HepG2 (cell line): ENCODE measurements around the gene BOD1. TPM values are rescaled to one million over a fixed set of nuclear protein-coding genes. Genes with fewer than 3 reads are reported as not detected.

Experiments used
- HOXD1 ChIP-seq: sonication (generic); formaldehyde crosslinking; IDR thresholded peaks from 2 replicates; pipeline ENCODE4 v1.5.0; 2020; ENCODE audit warnings: missing genetic modification reagents
- KLF11 ChIP-seq: IDR thresholded peaks from 2 replicates; pipeline ENCODE4 v1.6.1; 2016; ENCODE audit warnings: missing compliant biosample characterization
- NKX3-1 ChIP-seq: sonication (generic); formaldehyde crosslinking; IDR thresholded peaks from 2 replicates; pipeline ENCODE4 v1.5.0; 2020; ENCODE audit warnings: missing genetic modification reagents
- PAX8 ChIP-seq: sonication (generic); formaldehyde crosslinking; IDR thresholded peaks from 2 replicates; pipeline ENCODE4 v1.8.0; 2022; ENCODE audit warnings: mild to moderate bottlenecking, missing genetic modification reagents, borderline replicate concordance
- RFX5 ChIP-seq: IDR thresholded peaks from 2 replicates; pipeline ENCODE4 v1.6.1; 2011; ENCODE audit warnings: low read depth, low read length, improper control_type of control experiment
- SP1 ChIP-seq, 2 experiments: fragments of 450-650 bp in 1 of 2; sonication (generic) in 1 of 2; formaldehyde crosslinking in 1 of 2; IDR thresholded peaks; 2 replicates each; pipeline versions ENCODE4 v1.4.0 to v1.6.1; 2016 to 2020; ENCODE audit warnings: missing genetic modification reagents in 1 of 2
- ZNF598 ChIP-seq: sonication (generic); formaldehyde crosslinking; IDR thresholded peaks from 2 replicates; pipeline ENCODE4 v1.5.1; 2020; ENCODE audit warnings: mild to moderate bottlenecking, missing genetic modification reagents, borderline replicate concordance
- ZSCAN12 ChIP-seq: sonication (generic); formaldehyde crosslinking; IDR thresholded peaks from 2 replicates; pipeline ENCODE4 v1.9.0; 2021; ENCODE audit warnings: mild to moderate bottlenecking, missing genetic modification reagents
- polyA plus RNA-seq, 8 experiments: library from polyadenylated mRNA; depleted of rRNA in 3 of 8; stranded (reverse) in 7 of 8; unstranded in 1 of 8; fragments of >200 nt; fragmentation: Illumina TruSeq in 4 of 8; extraction: Trizol in 4 of 8; gene quantifications; 2 replicates each; pipeline versions ENCODE4 v1.2.1 to v1.2.3, GENCODE V29; 2011 to 2016; ENCODE audit warnings: low read depth in 4 of 8, missing spikeins in 1 of 8, mixed read lengths in 1 of 8; ENCODE audit not compliant: insufficient read depth in 1 of 8
- total RNA-seq, 5 experiments: library from RNA; depleted of rRNA; stranded (reverse); fragments of >200 nt; fragmentation: Illumina TruSeq; extraction: Trizol; gene quantifications; 2 replicates each; pipeline ENCODE4 v1.2.3, GENCODE V29; 2016; ENCODE audit warnings: low read depth in 1 of 5
- TF ChIP-seq, protein P1 (sequence below): sonication (generic); formaldehyde crosslinking; IDR thresholded peaks from 2 replicates; pipeline ENCODE4 v1.5.0; 2020; ENCODE audit warnings: mild to moderate bottlenecking, missing genetic modification reagents
- TF ChIP-seq, protein P2 (sequence below): sonication (generic); formaldehyde crosslinking; IDR thresholded peaks from 2 replicates; pipeline ENCODE4 v1.4.0; 2020; ENCODE audit warnings: missing genetic modification reagents, borderline replicate concordance
- TF ChIP-seq, protein P3 (sequence below), 2 experiments: fragments of 450-650 bp in 1 of 2; sonication (generic) in 1 of 2; formaldehyde crosslinking in 1 of 2; IDR thresholded peaks; 2 replicates each; pipeline versions ENCODE4 v1.6.1 to v1.8.0; 2016 to 2022; ENCODE audit warnings: antibody characterized with exemption in 1 of 2, mild to moderate bottlenecking in 1 of 2, missing genetic modification reagents in 1 of 2
- TF ChIP-seq, protein P4 (sequence below): sonication (generic); formaldehyde crosslinking; IDR thresholded peaks from 2 replicates; pipeline ENCODE4 v1.8.0; 2022; ENCODE audit warnings: mild to moderate bottlenecking, missing genetic modification reagents, moderate library complexity
- TF ChIP-seq, protein P5 (sequence below): IDR thresholded peaks from 2 replicates; pipeline ENCODE4 v1.6.1; 2016; ENCODE audit warnings: low read depth, borderline replicate concordance

The BOD1 gene
- total and polyA plus RNA-seq, 2 of the 13 experiments (the other 11 are each of a cell fraction or from before 2014, with no cell fraction given) = 81.5 to 103 TPM

DNA sequence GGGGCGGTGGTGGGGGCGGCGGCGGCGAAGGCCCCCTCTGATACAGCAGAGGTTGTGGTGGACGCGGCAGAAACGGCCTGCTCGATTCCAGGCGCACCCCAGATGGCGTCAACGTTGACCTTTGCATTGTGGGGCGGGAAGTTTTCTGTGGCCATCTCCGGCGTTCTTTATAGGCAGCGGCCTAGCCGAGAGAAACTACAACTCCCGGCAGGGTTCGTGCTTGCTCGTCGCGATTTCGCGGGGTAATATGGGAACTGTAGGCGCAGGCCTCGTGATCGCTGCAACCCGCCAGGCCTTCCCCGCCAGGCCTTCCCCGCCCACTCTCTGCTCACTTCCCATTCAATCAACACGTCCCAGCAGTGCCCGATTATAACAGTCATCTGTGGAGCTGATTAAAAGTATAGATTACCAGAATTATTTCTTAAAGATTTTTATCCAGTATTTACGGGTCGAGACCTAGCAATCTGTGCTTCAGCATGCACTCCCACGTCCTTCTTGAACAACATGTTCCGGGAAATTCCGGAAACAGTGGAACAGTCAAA lies at the start of gene BOD1 (continued):
- TF ChIP-seq, protein P1, sequence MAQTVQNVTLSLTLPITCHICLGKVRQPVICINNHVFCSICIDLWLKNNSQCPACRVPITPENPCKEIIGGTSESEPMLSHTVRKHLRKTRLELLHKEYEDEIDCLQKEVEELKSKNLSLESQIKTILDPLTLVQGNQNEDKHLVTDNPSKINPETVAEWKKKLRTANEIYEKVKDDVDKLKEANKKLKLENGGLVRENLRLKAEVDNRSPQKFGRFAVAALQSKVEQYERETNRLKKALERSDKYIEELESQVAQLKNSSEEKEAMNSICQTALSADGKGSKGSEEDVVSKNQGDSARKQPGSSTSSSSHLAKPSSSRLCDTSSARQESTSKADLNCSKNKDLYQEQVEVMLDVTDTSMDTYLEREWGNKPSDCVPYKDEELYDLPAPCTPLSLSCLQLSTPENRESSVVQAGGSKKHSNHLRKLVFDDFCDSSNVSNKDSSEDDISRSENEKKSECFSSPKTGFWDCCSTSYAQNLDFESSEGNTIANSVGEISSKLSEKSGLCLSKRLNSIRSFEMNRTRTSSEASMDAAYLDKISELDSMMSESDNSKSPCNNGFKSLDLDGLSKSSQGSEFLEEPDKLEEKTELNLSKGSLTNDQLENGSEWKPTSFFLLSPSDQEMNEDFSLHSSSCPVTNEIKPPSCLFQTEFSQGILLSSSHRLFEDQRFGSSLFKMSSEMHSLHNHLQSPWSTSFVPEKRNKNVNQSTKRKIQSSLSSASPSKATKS (CRISPR knock-in tag) = no peak
- no peak for TF ChIP-seq NKX3-1 (CRISPR knock-in tag)
- TF ChIP-seq, protein P2, sequence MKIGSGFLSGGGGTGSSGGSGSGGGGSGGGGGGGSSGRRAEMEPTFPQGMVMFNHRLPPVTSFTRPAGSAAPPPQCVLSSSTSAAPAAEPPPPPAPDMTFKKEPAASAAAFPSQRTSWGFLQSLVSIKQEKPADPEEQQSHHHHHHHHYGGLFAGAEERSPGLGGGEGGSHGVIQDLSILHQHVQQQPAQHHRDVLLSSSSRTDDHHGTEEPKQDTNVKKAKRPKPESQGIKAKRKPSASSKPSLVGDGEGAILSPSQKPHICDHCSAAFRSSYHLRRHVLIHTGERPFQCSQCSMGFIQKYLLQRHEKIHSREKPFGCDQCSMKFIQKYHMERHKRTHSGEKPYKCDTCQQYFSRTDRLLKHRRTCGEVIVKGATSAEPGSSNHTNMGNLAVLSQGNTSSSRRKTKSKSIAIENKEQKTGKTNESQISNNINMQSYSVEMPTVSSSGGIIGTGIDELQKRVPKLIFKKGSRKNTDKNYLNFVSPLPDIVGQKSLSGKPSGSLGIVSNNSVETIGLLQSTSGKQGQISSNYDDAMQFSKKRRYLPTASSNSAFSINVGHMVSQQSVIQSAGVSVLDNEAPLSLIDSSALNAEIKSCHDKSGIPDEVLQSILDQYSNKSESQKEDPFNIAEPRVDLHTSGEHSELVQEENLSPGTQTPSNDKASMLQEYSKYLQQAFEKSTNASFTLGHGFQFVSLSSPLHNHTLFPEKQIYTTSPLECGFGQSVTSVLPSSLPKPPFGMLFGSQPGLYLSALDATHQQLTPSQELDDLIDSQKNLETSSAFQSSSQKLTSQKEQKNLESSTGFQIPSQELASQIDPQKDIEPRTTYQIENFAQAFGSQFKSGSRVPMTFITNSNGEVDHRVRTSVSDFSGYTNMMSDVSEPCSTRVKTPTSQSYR (CRISPR knock-in tag) = no peak
- TF ChIP-seq, protein P3, sequence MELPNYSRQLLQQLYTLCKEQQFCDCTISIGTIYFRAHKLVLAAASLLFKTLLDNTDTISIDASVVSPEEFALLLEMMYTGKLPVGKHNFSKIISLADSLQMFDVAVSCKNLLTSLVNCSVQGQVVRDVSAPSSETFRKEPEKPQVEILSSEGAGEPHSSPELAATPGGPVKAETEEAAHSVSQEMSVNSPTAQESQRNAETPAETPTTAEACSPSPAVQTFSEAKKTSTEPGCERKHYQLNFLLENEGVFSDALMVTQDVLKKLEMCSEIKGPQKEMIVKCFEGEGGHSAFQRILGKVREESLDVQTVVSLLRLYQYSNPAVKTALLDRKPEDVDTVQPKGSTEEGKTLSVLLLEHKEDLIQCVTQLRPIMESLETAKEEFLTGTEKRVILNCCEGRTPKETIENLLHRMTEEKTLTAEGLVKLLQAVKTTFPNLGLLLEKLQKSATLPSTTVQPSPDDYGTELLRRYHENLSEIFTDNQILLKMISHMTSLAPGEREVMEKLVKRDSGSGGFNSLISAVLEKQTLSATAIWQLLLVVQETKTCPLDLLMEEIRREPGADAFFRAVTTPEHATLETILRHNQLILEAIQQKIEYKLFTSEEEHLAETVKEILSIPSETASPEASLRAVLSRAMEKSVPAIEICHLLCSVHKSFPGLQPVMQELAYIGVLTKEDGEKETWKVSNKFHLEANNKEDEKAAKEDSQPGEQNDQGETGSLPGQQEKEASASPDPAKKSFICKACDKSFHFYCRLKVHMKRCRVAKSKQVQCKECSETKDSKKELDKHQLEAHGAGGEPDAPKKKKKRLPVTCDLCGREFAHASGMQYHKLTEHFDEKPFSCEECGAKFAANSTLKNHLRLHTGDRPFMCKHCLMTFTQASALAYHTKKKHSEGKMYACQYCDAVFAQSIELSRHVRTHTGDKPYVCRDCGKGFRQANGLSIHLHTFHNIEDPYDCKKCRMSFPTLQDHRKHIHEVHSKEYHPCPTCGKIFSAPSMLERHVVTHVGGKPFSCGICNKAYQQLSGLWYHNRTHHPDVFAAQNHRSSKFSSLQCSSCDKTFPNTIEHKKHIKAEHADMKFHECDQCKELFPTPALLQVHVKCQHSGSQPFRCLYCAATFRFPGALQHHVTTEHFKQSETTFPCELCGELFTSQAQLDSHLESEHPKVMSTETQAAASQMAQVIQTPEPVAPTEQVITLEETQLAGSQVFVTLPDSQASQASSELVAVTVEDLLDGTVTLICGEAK (IDR thresholded peaks at IDR 0.05) = no peak
- TF ChIP-seq, protein P3 (CRISPR knock-in tag; IDR thresholded peaks at IDR 0.05) = peak; percentile 18; the same call in 1 of the 2 replicates
- no peak for TF ChIP-seq PAX8 (CRISPR knock-in tag)
- TF ChIP-seq SP1 (IDR thresholded peaks at IDR 0.05) = no peak
- peak; percentile 52; the same call in 1 of the 2 replicates for TF ChIP-seq SP1 (CRISPR knock-in tag; IDR thresholded peaks at IDR 0.05)
- TF ChIP-seq ZSCAN12 (CRISPR knock-in tag) = no peak
- no peak for TF ChIP-seq RFX5
- 0 out of 2 replicates have a peak, but pooled peaks have one; percentile 6 for TF ChIP-seq HOXD1 (CRISPR knock-in tag)
- TF ChIP-seq ZNF598 (CRISPR knock-in tag) = no peak
- TF ChIP-seq, protein P4, sequence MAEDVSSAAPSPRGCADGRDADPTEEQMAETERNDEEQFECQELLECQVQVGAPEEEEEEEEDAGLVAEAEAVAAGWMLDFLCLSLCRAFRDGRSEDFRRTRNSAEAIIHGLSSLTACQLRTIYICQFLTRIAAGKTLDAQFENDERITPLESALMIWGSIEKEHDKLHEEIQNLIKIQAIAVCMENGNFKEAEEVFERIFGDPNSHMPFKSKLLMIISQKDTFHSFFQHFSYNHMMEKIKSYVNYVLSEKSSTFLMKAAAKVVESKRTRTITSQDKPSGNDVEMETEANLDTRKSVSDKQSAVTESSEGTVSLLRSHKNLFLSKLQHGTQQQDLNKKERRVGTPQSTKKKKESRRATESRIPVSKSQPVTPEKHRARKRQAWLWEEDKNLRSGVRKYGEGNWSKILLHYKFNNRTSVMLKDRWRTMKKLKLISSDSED (CRISPR knock-in tag) = no peak
- TF ChIP-seq KLF11 (CRISPR knock-in tag) = no peak; the same call in 1 of the 2 replicates
- TF ChIP-seq, protein P5, sequence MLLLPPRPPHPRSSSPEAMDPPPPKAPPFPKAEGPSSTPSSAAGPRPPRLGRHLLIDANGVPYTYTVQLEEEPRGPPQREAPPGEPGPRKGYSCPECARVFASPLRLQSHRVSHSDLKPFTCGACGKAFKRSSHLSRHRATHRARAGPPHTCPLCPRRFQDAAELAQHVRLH (CRISPR knock-in tag) = no peak
